ENCODE measurements around the gene ZDHHC3.
"Not testable (repeated sequence)": the region's sequence is repeated elsewhere in the genome, so short reads cannot be mapped to it uniquely, and the experiment has no call there.

ZDHHC3 gene

GRCh38 chr3:44995142-44995770 lies 19.3 kb upstream of the ZDHHC3 start:
- DNase-seq, result no peak

- no peak for DNase-seq
Measured at GRCh38 chr3:44993471-44994205, 17.7 kb upstream of the ZDHHC3 start.

- no peak for DNase-seq
Measured at GRCh38 chr3:44992555-44993470, 16.8 kb upstream of the ZDHHC3 start.

- DNase-seq, result no peak
Measured at GRCh38 chr3:44991326-44991725, 15.4 kb upstream of the ZDHHC3 start.

GRCh38 chr3:44989636-44990373 lies 13.8 kb upstream of the ZDHHC3 start:
- no peak for DNase-seq

- DNase-seq, result no peak
Measured at GRCh38 chr3:44989141-44989540, 13.2 kb upstream of the ZDHHC3 start.

GRCh38 chr3:44988073-44988472 lies 12.1 kb upstream of the ZDHHC3 start:
- DNase-seq, result no peak

- DNase-seq, result no peak
Measured at GRCh38 chr3:44987332-44987731, 11.4 kb upstream of the ZDHHC3 start.

GRCh38 chr3:44986330-44986729 lies 10.4 kb upstream of the ZDHHC3 start:
- not testable (repeated sequence) for DNase-seq

- no peak for DNase-seq
Measured at GRCh38 chr3:44984335-44984734, 8.4 kb upstream of the ZDHHC3 start.

- no peak for DNase-seq
Measured at GRCh38 chr3:44983484-44983941, 7.5 kb upstream of the ZDHHC3 start.

- DNase-seq, result no peak
Measured at GRCh38 chr3:44982817-44983216, 6.8 kb upstream of the ZDHHC3 start.

GRCh38 chr3:44981751-44982150 lies 5.8 kb upstream of the ZDHHC3 start:
- DNase-seq, result no peak

- no peak for DNase-seq
Measured at GRCh38 chr3:44981220-44981619, 5.2 kb upstream of the ZDHHC3 start.

GRCh38 chr3:44974416-44974815 lies 1.6 kb downstream of the ZDHHC3 start:
- no peak for DNase-seq

GRCh38 chr3:44970926-44971490 lies 5.0 kb downstream of the ZDHHC3 start:
- no peak for DNase-seq

- no peak for DNase-seq
Measured at GRCh38 chr3:44969828-44970179, 6.2 kb downstream of the ZDHHC3 start.

GRCh38 chr3:44969154-44969827 lies 6.7 kb downstream of the ZDHHC3 start:
- DNase-seq, result no peak

GRCh38 chr3:44968447-44968858 lies 7.5 kb downstream of the ZDHHC3 start:
- DNase-seq, result no peak

GRCh38 chr3:44966795-44967278 lies 9.1 kb downstream of the ZDHHC3 start:
- DNase-seq, result no peak

- DNase-seq, result no peak
Measured at GRCh38 chr3:44965165-44965564, 10.8 kb downstream of the ZDHHC3 start.
